ENCODE measurements around the gene KLHDC4. TPM values are rescaled to one million over a fixed set of nuclear protein-coding genes. Genes with fewer than 3 reads are reported as not detected.

KLHDC4 gene
- total and polyA plus RNA-seq, 10 of the 15 experiments (the other 5 are each of a cell fraction or from before 2014, with no cell fraction given): 0.80 to 62.1 (median 32.8) TPM

GRCh38 chr16:87705771-87706277, 60.0 kb downstream of the KLHDC4 start (continued):
- TF ChIP-seq MYC (IDR thresholded peaks at IDR 0.05; ENCODE audit: insufficient read depth, insufficient read length, insufficient replicate concordance, low read length, severe bottlenecking): no peak
- no peak for TF ChIP-seq CEBPZ (IDR thresholded peaks at IDR 0.05; ENCODE audit: low read depth, low read length)
- TF ChIP-seq ZBTB4 (CRISPR knock-in tag; IDR thresholded peaks at IDR 0.05): no peak
- no peak for TF ChIP-seq IRF4 (IDR thresholded peaks at IDR 0.05; ENCODE audit: low read depth, low read length)
- no peak for TF ChIP-seq RAD51 (IDR thresholded peaks at IDR 0.05)

Measured in GM12878 (cell line).